GM10266 (cell line): ENCODE results near the gene KRTAP5-2.
"Not testable (repeated sequence)": the region's sequence is repeated elsewhere in the genome, so short reads cannot be mapped to it uniquely, and the experiment has no call there.

ENCODE experiments used
- DNase-seq: peaks from one replicate; pipeline ENCODE4 v3.0.0; 2012; ENCODE audit errors: extremely low spot score
- TF ChIP-seq, protein P1 (sequence below): IDR thresholded peaks from 2 replicates; pipeline ENCODE4 v1.5.1; 2012; ENCODE audit warnings: mild to moderate bottlenecking, low read depth; ENCODE audit not compliant: control insufficient read depth, insufficient read depth; ENCODE audit errors: missing control alignments

The KRTAP5-2 gene

GRCh38 chr11:1604711-1605110, 6.6 kb upstream of the KRTAP5-2 start:
- TF ChIP-seq, protein P1, sequence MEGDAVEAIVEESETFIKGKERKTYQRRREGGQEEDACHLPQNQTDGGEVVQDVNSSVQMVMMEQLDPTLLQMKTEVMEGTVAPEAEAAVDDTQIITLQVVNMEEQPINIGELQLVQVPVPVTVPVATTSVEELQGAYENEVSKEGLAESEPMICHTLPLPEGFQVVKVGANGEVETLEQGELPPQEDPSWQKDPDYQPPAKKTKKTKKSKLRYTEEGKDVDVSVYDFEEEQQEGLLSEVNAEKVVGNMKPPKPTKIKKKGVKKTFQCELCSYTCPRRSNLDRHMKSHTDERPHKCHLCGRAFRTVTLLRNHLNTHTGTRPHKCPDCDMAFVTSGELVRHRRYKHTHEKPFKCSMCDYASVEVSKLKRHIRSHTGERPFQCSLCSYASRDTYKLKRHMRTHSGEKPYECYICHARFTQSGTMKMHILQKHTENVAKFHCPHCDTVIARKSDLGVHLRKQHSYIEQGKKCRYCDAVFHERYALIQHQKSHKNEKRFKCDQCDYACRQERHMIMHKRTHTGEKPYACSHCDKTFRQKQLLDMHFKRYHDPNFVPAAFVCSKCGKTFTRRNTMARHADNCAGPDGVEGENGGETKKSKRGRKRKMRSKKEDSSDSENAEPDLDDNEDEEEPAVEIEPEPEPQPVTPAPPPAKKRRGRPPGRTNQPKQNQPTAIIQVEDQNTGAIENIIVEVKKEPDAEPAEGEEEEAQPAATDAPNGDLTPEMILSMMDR, result no peak

DNA sequence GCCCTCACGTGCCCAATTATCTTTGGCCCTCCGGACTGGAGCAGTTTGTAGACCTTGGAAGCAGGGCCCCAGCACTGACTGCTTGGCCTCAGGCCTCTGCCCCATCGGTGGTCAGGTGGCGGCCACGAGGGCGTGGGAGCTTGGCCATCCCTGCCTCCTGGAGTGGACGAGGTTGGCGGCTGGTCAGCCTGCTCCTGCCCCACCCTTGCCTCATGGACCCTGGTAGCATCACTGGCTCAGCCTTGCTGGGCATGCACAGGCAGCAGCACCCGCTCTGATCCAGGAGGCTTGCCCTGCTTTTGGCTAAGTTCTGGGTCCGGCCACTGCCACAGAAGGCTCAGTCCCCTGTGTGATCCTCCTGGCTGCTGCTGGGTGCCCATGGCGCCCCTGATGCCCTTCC, 6.1 kb upstream of the KRTAP5-2 start:
- DNase-seq, result no peak
- TF ChIP-seq, protein P1, result no peak

More at GRCh38 chr11:1604711-1605110, 6.6 kb upstream of the KRTAP5-2 start:
- no peak for DNase-seq

DNA sequence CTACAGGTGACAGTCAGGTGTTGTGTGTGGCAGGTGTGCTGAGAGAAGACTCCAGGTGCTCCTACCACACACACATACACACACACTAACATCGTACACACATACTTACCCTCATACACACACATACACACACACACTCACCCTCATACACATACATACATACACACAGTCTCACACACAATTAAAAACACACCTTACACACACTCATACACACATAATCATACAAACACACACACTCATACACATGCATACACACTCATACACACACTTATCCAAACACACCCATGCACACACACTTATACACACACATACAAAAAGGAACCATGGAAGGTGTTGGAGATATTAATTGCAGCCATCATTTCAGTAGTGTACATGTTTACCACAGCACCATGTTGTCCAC, 5.5 kb upstream of the KRTAP5-2 start:
- TF ChIP-seq, protein P1, result no peak
- no peak for DNase-seq

- not testable (repeated sequence) for DNase-seq
Measured at GRCh38 chr11:1601663-1602062, 3.6 kb upstream of the KRTAP5-2 start.

DNA sequence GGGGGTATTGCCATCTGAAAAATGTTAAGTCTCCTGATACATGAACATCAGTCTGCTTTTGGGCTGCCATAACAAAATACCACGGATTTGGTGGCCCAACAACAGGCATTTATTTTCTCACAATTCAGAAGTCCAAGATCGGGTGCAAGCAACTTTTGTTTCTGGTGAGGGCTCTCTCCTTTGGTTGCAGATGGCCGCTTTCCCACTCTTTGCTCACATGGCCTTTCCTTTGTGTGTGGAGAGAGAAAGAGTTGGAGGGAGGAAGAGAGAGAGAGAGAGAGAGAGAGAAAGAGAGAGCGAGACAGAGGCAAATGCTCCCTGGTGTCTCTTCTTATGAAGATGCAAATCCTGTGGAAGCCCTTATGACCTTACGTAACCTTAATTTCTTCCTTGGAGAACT, 2.5 kb upstream of the KRTAP5-2 start:
- DNase-seq, result no peak
- TF ChIP-seq, protein P1, result no peak

DNA sequence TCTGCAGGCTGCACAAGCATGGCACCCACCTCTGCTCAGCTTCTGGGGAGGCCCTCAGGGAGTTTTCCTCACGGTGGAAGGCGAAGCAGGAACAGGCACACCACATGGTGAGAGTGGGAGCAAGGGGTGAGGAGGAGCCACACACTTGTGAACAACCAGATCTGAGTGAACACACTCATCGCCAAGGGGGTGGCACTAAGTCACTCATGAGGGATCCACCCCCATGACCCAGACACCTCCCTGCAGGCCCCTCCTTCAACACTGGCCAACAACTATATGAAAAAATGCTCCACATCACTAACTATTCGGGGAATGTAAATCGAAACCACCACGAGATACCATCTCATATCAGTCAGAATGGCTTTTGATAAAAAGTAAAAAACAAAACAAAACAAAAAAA, 722 bp upstream of the KRTAP5-2 start:
- TF ChIP-seq, protein P1, result no peak
- DNase-seq, result no peak

DNA sequence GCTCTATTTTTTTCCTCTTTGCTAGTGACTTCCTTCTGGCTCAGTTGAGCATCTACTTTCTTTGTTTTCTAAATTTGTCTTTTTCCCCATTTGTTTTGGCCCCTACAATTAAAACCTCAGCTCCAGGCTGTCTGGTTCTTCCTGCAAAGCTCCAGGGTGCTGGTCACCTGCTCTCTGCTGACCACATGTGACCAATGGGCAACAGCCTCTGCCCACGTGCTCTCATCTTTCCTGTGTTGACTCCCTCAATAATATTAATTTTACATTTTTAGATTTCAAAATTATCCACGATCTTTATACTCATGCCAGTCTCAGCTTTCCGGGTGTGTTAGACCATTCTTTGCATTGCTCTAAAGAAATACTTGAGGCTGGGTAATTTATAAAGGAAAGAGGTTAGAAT, 312 bp upstream of the KRTAP5-2 start:
- not testable (repeated sequence) for DNase-seq

DNA sequence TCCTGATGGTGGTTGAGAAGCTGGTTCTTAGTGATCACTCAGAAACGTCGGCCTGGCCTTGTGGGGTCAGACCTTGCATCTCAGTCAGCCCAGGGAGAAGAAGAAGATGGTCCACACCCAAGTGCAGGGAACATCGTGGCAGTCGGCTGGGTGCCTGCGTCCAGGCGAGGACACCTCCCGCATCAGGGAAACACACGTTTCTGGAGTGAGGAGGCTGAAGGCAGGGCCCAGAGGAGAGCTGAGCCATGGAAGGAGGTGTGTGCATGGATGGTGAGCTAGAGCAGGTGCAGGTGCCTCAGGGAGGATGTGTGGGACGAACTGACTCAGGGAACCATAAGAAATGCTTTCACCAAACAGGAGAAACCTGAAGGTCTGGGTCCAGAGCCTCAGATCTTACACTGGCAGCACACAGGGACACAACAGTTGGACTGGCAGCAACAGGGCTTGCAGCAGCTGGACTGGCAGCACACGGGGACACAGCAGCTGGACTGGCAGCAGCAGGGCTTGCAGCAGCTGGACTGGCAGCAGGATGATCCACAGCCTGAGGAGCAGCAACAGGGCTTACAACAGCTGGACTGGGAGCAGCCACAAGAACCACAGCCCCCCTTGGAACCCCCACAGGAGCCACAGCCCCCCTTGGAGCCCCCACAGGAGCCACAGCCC, 632 bp downstream of the KRTAP5-2 start:
- no peak for DNase-seq
- TF ChIP-seq, protein P1, result no peak

GRCh38 chr11:1596576-1597121, 1.4 kb downstream of the KRTAP5-2 start:
- not testable (repeated sequence) for DNase-seq

GRCh38 chr11:1595994-1596575, 2.0 kb downstream of the KRTAP5-2 start:
- not testable (repeated sequence) for DNase-seq
